NCI-H2227 treated with DMSO at 0.1 percent for 48 hours (cell line): ENCODE data around the gene FRS3.

Source experiments
- DNase-seq: peaks from one replicate; lab custom pipeline; 2025; lab: John Stamatoyannopoulos, UW

Gene FRS3

GRCh38 chr6:41791305-41791704, 11.6 kb upstream of the FRS3 start:
- DNase-seq: no peak

- no peak for DNase-seq
Observed at GRCh38 chr6:41790045-41790444, 10.3 kb upstream of the FRS3 start.

GRCh38 chr6:41789390-41789724, 9.7 kb upstream of the FRS3 start:
- DNase-seq: no peak

- DNase-seq: peak; percentile 78
Observed at GRCh38 chr6:41787219-41787917, 7.7 kb upstream of the FRS3 start, which contains the start of gene TOMM6. Gene TOMM6, plus strand, starts transcription at chr6:41787694. Its CDS starts 4 bp downstream, at chr6:41787698.

- DNase-seq: peak; percentile 43
Observed at GRCh38 chr6:41786451-41787218, 6.9 kb upstream of the FRS3 start.

GRCh38 chr6:41785689-41786450, 6.2 kb upstream of the FRS3 start:
- DNase-seq: no peak

GRCh38 chr6:41785254-41785653, 5.6 kb upstream of the FRS3 start:
- DNase-seq: no peak

GRCh38 chr6:41784581-41785171, 5.0 kb upstream of the FRS3 start:
- no peak for DNase-seq

GRCh38 chr6:41783106-41783780, 3.5 kb upstream of the FRS3 start:
- no peak for DNase-seq

- DNase-seq: no peak
Observed at GRCh38 chr6:41781366-41781730, 1.6 kb upstream of the FRS3 start.

GRCh38 chr6:41780551-41781365, 1.1 kb upstream of the FRS3 start, which contains the start of gene PRICKLE4:
Gene PRICKLE4, plus strand, starts transcription at chr6:41780782. Its CDS starts 2,692 bp downstream, at chr6:41783474.
- DNase-seq: no peak

- no peak for DNase-seq
Observed at GRCh38 chr6:41779336-41779735, 364 bp downstream of the FRS3 start.

GRCh38 chr6:41778895-41779294, 805 bp downstream of the FRS3 start:
- DNase-seq: no peak

GRCh38 chr6:41777551-41778285, 2.0 kb downstream of the FRS3 start:
- no peak for DNase-seq

GRCh38 chr6:41775293-41775882, 4.3 kb downstream of the FRS3 start:
- no peak for DNase-seq

- DNase-seq: no peak
Observed at GRCh38 chr6:41774841-41775240, 4.9 kb downstream of the FRS3 start.

GRCh38 chr6:41771058-41771983, 8.4 kb downstream of the FRS3 start:
- no peak for DNase-seq

GRCh38 chr6:41770381-41771057, 9.2 kb downstream of the FRS3 start:
- no peak for DNase-seq
